Transverse colon (tissue), 4 donors: ENCODE data around the gene CPNE7.

ENCODE experiments used
- CTCF ChIP-seq, 5 experiments: fragments of 200-600 bp in 3 of 5; fragments of 450-650 bp in 2 of 5; sonication (generic) in 3 of 5; IDR thresholded peaks; 1 replicate in 2 of 5; 2 replicates in 3 of 5; pipeline ENCODE4 v1.5.1; 2016 to 2017; ENCODE audit warnings: antibody characterized with exemption in 5 of 5, inconsistent platforms in 3 of 5, mild to moderate bottlenecking in 2 of 5, moderate library complexity in 1 of 5
- POLR2AphosphoS5 ChIP-seq, 3 donors: sonication (generic); formaldehyde crosslinking; IDR thresholded peaks; one replicate each; pipeline ENCODE4 v1.6.1; 2016; ENCODE audit warnings: antibody characterized with exemption in 3 of 3

GRCh38 chr16:89563639-89564392 lies 11.7 kb upstream of the CPNE7 start:
- TF ChIP-seq POLR2AphosphoS5 (IDR thresholded peaks at IDR 0.05) (no peak), CTCF (IDR thresholded peaks at IDR 0.05) (no peak)
